Glomerular visceral epithelial cell (primary cell): ENCODE data around the gene BPIFB2.

Source experiments
- DNase-seq: peaks from one replicate; pipeline ENCODE4 v3.0.0-alpha.2; 2016; ENCODE audit errors: extremely low spot score

BPIFB2 gene

GRCh38 chr20:33022694-33023438 lies 15.4 kb downstream of the BPIFB2 start:
- DNase-seq: no peak

- DNase-seq: no peak
Measured at GRCh38 chr20:33023439-33024242, 16.1 kb downstream of the BPIFB2 start.

DNA sequence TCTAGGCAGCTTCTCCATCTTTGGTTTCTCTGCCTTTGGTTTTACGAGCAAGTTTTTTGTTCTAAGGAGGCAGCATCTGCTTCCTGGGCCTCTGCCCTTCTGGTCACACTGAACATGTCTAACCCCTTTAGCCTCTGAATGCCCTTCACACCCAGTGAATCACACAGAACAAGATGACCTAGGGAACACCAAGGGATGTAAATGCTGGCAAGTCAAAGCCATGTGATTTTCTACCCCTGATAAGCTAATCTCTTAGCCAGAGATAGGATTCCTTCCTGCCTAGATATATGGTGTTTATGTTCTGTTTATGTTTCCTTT lies 16.7 kb downstream of the BPIFB2 start:
- no peak for DNase-seq

DNA sequence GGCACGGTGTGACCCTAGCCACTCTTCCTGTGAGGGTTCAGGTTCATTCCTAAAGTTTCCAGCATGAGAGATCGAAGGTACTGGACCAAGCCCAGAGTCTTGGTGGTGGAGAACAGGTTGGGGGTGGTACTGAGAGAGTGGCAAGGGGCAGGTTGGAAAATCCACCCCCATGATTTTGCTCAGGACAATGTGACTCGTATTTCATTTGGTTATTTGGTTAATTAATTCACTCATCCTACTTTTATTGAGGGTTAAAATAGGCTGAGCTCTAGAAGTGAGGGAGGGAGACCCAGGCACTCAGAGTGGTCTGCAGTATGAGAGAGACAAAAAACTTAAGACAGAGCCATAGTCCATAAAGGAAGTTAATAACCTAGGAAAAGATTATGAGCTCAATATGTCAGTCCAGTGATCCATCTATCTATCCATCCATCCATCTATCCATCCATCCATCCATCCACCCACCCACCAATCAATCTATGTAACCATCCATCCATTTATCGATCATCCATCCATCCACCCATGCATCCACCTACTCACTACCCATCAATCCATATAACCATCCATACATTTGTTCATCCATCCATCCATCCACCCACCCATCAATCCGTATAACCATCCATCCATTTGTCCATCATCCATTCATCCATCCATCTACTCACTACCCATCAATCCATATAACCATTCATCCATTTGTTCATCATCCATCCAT lies 17.3 kb downstream of the BPIFB2 start:
- DNase-seq: no peak

DNA sequence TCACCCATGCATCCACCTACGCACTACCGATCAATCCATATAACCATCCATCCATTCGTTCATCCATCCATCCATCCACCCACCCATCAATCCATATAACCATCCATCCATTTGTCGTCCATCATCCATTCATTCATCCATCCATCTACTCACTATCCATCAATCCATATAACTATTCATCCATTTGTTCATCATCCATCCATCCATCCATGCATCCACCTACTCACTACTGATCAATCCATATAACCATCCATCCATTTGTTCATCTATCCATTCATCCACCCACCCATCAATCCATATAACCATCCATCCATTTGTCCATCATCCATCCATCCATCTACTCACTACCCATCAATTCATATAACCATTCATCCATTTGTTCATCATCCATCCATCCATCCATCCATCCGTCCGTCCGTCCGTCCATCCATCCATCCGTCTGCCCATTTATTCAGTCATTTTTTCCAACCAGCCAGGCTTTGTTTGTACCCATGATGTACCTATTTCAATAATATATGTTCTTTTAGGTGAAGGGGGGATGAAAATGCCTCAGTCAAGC lies 17.9 kb downstream of the BPIFB2 start:
- no peak for DNase-seq

DNA sequence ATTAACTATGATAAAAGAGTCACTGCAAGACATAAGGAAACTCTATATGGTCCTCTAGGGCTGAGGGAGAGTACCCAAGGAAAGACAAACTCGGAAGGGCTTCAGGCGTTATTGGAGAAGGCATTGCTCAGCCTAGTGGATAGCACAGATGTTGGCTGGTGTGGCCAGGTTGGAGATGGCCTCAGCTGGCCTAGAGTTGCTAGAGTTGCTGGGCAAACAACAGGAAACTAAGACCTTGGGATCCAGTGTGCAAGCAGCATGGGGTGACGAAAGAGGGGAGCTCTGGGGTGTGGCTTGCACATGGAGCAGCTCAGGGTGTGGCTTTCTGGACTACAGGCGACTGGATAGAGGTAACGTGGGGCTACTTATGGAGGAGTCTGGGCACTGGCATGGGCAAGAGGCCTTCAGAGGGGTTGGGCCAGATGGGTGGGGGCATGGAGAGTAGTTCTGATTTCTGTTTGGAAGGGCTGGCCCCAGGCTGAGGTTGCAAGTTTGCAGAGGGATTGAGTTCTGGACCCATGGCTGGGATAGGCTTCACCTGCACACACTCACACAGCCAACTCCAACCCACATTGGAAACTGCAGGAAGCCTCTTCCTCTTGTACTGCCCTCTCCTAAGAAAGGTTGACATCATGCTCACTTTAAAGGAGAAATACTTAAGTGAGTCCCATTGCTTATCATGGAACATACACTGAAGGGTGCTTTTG lies 18.7 kb downstream of the BPIFB2 start:
- no peak for DNase-seq

GRCh38 chr20:33026779-33027759 lies 19.6 kb downstream of the BPIFB2 start:
- DNase-seq: no peak

- DNase-seq: no peak
Measured at GRCh38 chr20:33027769-33028751, 20.6 kb downstream of the BPIFB2 start.

- DNase-seq: no peak
Measured at GRCh38 chr20:33028875-33029274, 21.4 kb downstream of the BPIFB2 start.

- DNase-seq: no peak
Measured at GRCh38 chr20:33030076-33030475, 22.6 kb downstream of the BPIFB2 start.

GRCh38 chr20:33030569-33030968 lies 23.1 kb downstream of the BPIFB2 start:
- DNase-seq: no peak

DNA sequence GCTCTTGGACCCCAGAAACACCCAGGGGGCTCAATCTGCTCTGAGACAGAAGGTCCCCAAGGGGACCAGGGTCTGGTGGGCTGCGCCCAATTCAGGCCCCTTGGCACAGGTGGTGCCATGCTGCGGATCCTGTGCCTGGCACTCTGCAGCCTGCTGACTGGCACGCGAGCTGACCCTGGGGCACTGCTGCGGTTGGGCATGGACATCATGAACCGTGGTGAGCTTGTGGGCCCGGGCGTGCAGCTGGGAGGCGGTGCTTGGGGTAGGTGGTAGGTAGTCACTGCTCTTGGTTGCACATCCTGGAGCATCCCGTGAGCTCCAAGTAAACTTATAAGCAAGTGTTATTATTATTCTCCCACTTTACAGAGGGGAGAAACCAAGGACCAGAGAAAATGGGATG lies 24.0 kb downstream of the BPIFB2 start, which contains the start of gene BPIFB6:
BPIFB6 (plus strand) TSS at position 118 of the 400 bp plus-strand sequence; CDS start at position 118, 0 bp downstream.
- no peak for DNase-seq

DNA sequence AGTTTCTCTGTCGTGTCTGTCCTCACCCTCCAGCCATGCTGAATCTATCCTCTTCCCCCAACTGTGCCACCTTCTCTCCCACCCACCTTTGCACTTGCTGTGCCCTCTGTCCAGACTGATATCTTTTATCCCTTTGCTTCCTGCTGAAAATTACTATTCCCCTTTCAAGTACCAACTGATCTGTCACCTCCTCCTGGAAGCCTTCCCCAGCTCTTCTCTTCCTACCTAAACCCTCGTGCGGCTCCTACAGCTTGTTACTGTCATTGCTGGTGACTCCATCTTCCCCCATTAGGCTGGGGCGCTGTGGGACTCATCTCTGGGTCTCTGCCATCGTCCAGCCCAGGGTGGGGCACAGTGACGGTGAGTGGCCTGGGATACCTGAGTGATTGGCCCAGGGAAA lies 25.1 kb downstream of the BPIFB2 start:
- DNase-seq: no peak

DNA sequence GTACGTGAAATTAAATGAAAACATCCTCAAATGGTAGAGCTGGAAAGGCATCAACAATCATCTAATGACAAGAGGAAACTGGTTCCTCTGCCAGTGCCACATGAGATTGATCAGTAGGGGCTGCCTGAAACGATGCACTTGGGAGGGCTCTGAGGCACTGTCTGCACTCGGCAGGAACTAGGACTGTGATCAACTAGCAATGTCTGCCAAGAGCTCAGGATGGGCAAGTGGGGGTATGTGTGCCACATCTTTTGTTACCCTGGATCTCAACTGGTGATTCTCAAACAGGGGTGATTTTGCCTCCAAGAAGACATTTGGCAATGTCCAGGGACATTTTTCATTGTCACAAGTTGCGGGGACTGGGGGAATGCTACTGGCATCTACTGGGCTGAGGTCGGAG lies 25.9 kb downstream of the BPIFB2 start:
- no peak for DNase-seq

DNA sequence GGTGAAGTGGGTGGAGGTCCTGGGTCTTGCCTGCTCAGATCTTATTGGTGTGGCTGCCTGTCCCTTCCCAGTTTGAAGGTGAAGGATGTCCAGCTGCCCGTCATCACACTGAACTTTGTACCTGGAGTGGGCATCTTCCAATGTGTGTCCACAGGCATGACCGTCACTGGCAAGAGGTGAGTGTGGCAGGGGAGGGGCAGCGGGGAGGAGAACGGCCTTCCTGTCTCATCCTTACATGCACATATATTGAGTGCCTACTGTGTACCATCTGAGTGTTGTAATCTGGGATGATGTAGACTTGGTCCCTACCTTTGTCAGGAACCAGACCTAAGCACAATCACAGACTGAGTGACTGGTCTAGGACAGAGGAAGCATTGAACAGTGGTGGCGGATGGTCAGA lies 26.6 kb downstream of the BPIFB2 start:
- no peak for DNase-seq

- DNase-seq: no peak
Measured at GRCh38 chr20:33034901-33035492, 27.5 kb downstream of the BPIFB2 start.

- DNase-seq: no peak
Measured at GRCh38 chr20:33037456-33037855, 30.0 kb downstream of the BPIFB2 start.

DNA sequence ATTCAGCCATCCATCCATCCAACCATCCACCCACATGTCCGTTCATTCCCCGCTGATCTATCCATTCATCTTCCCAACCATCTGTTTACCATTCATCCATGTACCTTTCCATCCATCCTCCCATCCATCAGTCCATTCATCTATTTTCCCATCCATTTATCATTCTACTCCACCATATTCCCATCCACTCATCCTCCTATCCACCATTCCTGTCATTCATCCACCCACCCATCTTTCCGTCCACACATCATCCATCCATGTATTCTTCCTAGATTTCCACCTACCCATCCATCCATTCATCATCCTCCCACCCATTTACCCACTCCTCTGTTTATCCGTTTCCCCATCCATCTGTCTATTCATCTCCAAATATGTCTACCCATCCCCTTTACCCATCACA lies 30.7 kb downstream of the BPIFB2 start:
- no peak for DNase-seq

DNA sequence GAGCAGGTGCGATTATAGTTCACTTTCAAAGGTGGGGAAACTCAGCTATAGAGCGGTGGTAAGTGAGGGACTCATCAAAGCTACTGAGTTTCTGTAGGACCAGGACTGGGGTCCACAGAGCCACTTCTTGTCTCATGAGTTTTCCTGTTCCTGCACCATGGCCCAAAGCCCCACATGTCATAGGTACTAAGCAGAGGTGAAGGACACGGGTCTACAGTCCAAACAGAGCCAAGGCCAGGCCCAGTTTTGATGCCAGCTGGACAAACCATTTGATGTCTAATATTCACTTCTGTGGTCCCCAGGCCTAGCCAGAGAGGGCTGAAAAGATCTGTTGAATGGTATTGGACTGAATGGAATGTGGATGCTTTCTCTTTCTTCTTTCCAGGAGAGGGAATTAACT lies 34.9 kb downstream of the BPIFB2 start:
- DNase-seq: no peak
